Brain pericyte (primary cell): Measurements from ENCODE around the gene RPA1.

ENCODE experiments used
- DNase-seq: peaks from one replicate; pipeline ENCODE4 v3.0.0-alpha.2; 2012; ENCODE audit warnings: low read depth, low spot score

Gene RPA1

DNA sequence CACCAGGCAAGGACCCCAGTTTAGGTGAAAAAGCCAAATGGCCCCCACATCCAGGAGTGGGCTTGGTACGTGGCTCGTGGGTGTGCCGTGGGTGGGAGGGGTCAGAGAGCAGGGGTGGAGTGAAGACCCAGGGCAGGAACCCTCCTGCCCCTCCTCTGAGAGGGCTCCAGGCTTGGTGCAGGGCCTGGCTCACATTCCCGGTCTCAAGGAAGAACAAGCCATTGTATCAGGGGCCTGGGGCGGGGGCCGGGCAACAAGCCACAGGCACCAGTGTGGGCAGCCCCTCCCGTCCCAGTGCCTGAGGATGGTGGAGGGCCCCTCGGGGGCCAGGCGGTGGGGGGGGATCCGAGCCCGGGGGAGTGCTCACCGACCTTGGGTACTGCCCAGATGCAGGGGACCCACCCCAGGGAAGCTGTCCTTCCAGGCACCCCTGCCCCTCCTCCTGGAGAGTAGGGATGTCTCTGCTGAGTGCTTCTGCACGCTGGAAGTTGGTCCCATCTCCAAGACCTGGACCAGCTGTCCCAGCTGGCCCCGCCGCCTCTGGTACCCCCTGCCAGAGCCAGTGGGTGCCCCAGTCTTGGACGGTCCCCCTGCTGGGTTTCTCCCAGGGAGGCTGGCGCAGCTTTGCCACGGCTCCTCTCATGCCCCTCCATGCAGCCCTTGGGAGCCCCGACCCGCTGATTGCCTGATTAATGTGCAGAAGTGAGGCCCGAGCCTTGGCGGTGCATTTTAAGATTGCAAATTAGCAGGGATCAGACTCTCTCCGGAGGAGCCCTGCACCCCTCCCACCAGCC lies 111.7 kb downstream of the RPA1 start:
- no peak for DNase-seq

GRCh38 chr17:1942066-1942365 lies 112.2 kb downstream of the RPA1 start:
- DNase-seq = no peak

- no peak for DNase-seq
Measured at GRCh38 chr17:1942666-1943435, 113.0 kb downstream of the RPA1 start.

DNA sequence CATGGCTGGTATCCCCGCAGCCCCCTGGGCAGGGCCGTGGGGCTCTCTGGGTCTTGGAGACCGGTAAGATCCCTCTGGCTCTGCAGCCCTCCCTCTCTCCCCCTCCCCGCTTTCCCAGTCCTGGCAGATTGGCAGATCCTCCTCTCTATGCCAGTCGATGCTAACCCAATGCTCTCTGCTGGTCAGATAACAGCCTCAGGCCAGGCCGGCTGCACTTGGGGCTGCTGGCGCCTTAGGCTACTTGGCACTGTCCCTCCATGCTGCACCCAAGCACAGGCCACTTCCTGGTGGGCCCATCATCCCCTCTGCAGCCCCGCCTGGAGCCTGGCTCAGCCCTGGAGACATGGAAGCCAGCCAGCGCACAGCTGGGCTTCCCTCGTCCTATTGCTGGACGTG lies 113.6 kb downstream of the RPA1 start:
- no peak for DNase-seq

GRCh38 chr17:1945621-1946020 lies 115.8 kb downstream of the RPA1 start:
- no peak for DNase-seq

- no peak for DNase-seq
Measured at GRCh38 chr17:1946021-1946932, 116.5 kb downstream of the RPA1 start.

GRCh38 chr17:1947229-1947742 lies 117.5 kb downstream of the RPA1 start:
- no peak for DNase-seq

DNA sequence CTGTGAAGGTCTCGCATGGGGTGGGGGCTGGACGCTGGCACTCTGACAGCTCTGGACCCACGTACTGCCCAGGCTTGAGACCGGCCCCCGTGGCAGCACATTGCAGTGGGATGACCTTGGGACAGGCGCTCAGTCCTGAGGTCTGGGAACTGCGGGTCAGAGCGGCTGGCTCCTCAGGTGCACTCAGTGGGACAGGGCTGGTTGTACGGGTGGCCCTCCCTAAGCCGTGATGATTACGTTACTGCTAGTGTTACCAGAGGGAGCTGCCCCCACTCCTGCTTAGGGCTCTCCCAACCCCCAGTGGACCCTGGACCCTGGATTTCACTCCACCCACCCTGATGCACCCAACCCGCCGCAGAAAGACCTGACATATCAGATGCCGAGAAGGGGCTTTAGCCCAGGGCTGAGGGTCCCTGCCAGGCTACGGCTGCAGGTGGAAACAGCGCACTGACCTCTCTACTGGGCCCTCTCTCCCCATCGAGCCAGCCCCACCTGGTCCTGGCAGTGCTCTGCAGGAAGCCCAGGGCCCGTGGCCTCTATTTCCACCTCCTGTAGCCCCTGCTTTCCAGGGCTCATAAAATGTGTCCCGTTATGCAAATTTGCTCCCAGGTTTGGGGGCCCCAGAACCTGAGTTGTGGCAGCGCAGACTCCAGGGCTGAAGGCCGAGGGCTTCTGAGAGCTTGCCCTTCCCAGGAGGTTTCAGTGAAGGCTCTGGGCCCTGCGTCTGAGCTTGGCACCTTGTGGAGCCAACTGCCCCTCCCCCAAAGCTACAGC lies 118.1 kb downstream of the RPA1 start:
- no peak for DNase-seq

DNA sequence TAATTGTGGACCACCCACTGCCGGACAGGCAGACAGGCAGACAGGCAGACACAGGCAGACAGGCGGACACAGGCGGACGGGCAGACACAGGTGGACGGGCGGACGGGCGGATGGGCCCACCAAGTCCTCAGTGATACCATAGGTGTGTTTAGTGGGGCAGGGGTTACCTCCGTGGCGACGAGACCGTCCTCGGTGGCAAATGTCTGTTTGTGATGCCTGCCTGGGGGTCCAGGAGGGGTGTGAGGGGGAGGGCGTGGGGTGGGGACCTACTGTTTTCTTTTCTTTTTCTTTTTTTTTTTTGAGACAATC lies 118.7 kb downstream of the RPA1 start:
- DNase-seq = no peak
